Esophagus squamous epithelium (tissue), 4 donors: Measurements from ENCODE around the gene CALM1.

ENCODE experiments used
- CTCF ChIP-seq, 6 experiments: fragments of 450-650 bp in 4 of 6; fragments of 200-600 bp in 2 of 6; sonication (generic) in 2 of 6; IDR thresholded peaks; one replicate each; pipeline ENCODE4 v1.5.1; 2016 to 2019; ENCODE audit warnings: antibody characterized with exemption in 6 of 6, mild to moderate bottlenecking in 4 of 6, moderate library complexity in 4 of 6
- POLR2A ChIP-seq, 4 donors: fragments of 450-650 bp; IDR thresholded peaks; one replicate each; pipeline ENCODE4 v1.6.1; 2017; ENCODE audit warnings: antibody characterized with exemption in 4 of 4, mild to moderate bottlenecking in 4 of 4, moderate library complexity in 3 of 4

GRCh38 chr14:90358359-90358758 is 38.5 kb upstream of the CALM1 start:
- no peak for TF ChIP-seq CTCF (IDR thresholded peaks at IDR 0.05)
- no peak for TF ChIP-seq POLR2A (IDR thresholded peaks at IDR 0.05)
